CD14-positive monocyte (primary cell): ENCODE measurements around the gene SCMH1. TPM values are rescaled to one million over a fixed set of nuclear protein-coding genes. Genes with fewer than 3 reads are reported as not detected.

ENCODE experiments used
- DNase-seq, 3 donors: peaks; one replicate each; pipeline ENCODE4 v3.0.0-alpha.2; 2011 to 2022
- H2AFZ ChIP-seq: 2 replicates; pipeline ENCODE4 v1.6.0; 2012; ENCODE audit warnings: mild to moderate bottlenecking, low read depth, low read length, inconsistent platforms; ENCODE audit not compliant: insufficient read depth, poor library complexity, severe bottlenecking
- H3K27ac ChIP-seq, 2 donors: 1 replicate in 1 of 2; 2 replicates in 1 of 2; pipeline ENCODE4 v1.5.1; 2012 to 2013; ENCODE audit warnings: low read length in 2 of 2, control low read depth in 1 of 2, inconsistent platforms in 1 of 2, low read depth in 1 of 2, mild to moderate bottlenecking in 1 of 2
- H3K27me3 ChIP-seq, 2 donors: one replicate each; pipeline versions ENCODE4 v1.6.0 to v1.6.1; 2011 to 2013; ENCODE audit warnings: low read length in 2 of 2; ENCODE audit not compliant: control insufficient read depth in 2 of 2, insufficient read depth in 2 of 2
- H3K36me3 ChIP-seq, 2 donors: replicated peaks in 1 of 2; 1 replicate in 1 of 2; 2 replicates in 1 of 2; pipeline versions ENCODE4 v1.5.1 to v1.6.1; 2012 to 2013; ENCODE audit warnings: low read length in 2 of 2, control low read depth in 1 of 2, inconsistent platforms in 1 of 2, mild to moderate bottlenecking in 1 of 2; ENCODE audit not compliant: insufficient read depth in 2 of 2, control insufficient read depth in 1 of 2
- H3K4me1 ChIP-seq, 2 donors: 1 replicate in 1 of 2; 2 replicates in 1 of 2; pipeline versions ENCODE4 v1.5.1 to v1.6.1; 2012 to 2013; ENCODE audit warnings: low read length in 2 of 2, control low read depth in 1 of 2, inconsistent platforms in 1 of 2, mild to moderate bottlenecking in 1 of 2, moderate library complexity in 1 of 2; ENCODE audit not compliant: insufficient read depth in 2 of 2, control insufficient read depth in 1 of 2
- H3K4me2 ChIP-seq: replicated peaks from 2 replicates; pipeline ENCODE3; 2012; ENCODE audit warnings: low read length, moderate library complexity, mild to moderate bottlenecking; ENCODE audit not compliant: poor library complexity, severe bottlenecking; ENCODE audit errors: extremely low read depth
- H3K4me3 ChIP-seq, 3 experiments: fragments of 200-600 bp in 1 of 3; sonication (generic) in 1 of 3; replicated peaks in 1 of 3; 1 replicate in 2 of 3; 2 replicates in 1 of 3; pipeline ENCODE4 v1.5.1; 2011 to 2013; ENCODE audit warnings: low read length in 3 of 3, mild to moderate bottlenecking in 3 of 3, control low read depth in 2 of 3, low read depth in 2 of 3, inconsistent platforms in 1 of 3, moderate library complexity in 1 of 3
- H3K79me2 ChIP-seq: 2 replicates; pipeline ENCODE4 v1.6.0; 2012; ENCODE audit warnings: mild to moderate bottlenecking, control low read depth, inconsistent platforms, low read length, moderate library complexity; ENCODE audit not compliant: insufficient read depth
- H3K9ac ChIP-seq: 2 replicates; pipeline ENCODE4 v1.6.0; 2017; ENCODE audit warnings: low read length, mild to moderate bottlenecking; ENCODE audit not compliant: insufficient read depth, poor library complexity, severe bottlenecking
- H3K9me3 ChIP-seq, 2 donors: replicated peaks in 1 of 2; 1 replicate in 1 of 2; 2 replicates in 1 of 2; pipeline versions ENCODE4 v1.5.1 to v1.6.1; 2012 to 2013; ENCODE audit warnings: low read length in 2 of 2, control low read depth in 1 of 2; ENCODE audit not compliant: control insufficient read depth in 1 of 2, insufficient read depth in 1 of 2
- H4K20me1 ChIP-seq: 2 replicates; pipeline ENCODE4 v1.6.0; 2012; ENCODE audit warnings: mild to moderate bottlenecking, low read length, control low read depth, moderate library complexity; ENCODE audit not compliant: insufficient read depth
- H3K27ac Mint-ChIP-seq, 7 donors: one replicate each; pipeline ENCODE4 v1.8.0; 2020; ENCODE audit warnings: mild to moderate bottlenecking in 7 of 7, mixed read lengths in 7 of 7, moderate library complexity in 6 of 7, inconsistent platforms in 2 of 7
- H3K27me3 Mint-ChIP-seq, 3 donors: one replicate each; pipeline ENCODE4 v1.8.0; 2021 to 2022; ENCODE audit warnings: low read depth in 3 of 3, mild to moderate bottlenecking in 3 of 3, mixed read lengths in 3 of 3, moderate library complexity in 3 of 3, inconsistent platforms in 1 of 3
- H3K36me3 Mint-ChIP-seq, 2 donors: one replicate each; pipeline ENCODE4 v1.8.0; 2020; ENCODE audit warnings: mixed read lengths in 2 of 2, inconsistent platforms in 1 of 2, mild to moderate bottlenecking in 1 of 2
- H3K4me1 Mint-ChIP-seq: one replicate; pipeline ENCODE4 v1.8.0; 2020; ENCODE audit warnings: mild to moderate bottlenecking, mixed read lengths
- H3K4me3 Mint-ChIP-seq, 2 donors: one replicate each; pipeline ENCODE4 v1.8.0; 2020; ENCODE audit warnings: mild to moderate bottlenecking in 2 of 2, mixed read lengths in 2 of 2, moderate library complexity in 1 of 2
- H3K9me3 Mint-ChIP-seq, 7 donors: one replicate each; pipeline ENCODE4 v1.8.0; 2020 to 2022; ENCODE audit warnings: mixed read lengths in 7 of 7, mild to moderate bottlenecking in 6 of 7, moderate library complexity in 6 of 7, inconsistent platforms in 2 of 7
- CTCF ChIP-seq: fragments of 200-600 bp; IDR thresholded peaks from one replicate; pipeline ENCODE4 v1.8.0; 2022; ENCODE audit warnings: antibody characterized with exemption, mild to moderate bottlenecking
- WGBS: methylation state at CpG from one replicate; pipeline ENCODE4 v1.1.5; 2013; ENCODE audit warnings: missing lambda C conversion rate; ENCODE audit not compliant: insufficient coverage; 5-methylcytosine and 5-hydroxymethylcytosine counted together
- intact Hi-C, 2 donors: fragments of 100-400 bp; cut with micrococcal nuclease; formaldehyde crosslinking; loops; one replicate each; pipeline versions ENCODE4 v1.15.0 to v1.15.1; 2023
- polyA plus RNA-seq, 3 donors: library from polyadenylated mRNA; depleted of rRNA in 1 of 3; unstranded in 2 of 3; stranded (reverse) in 1 of 3; fragments of 300-500 nt in 2 of 3; fragments of >200 nt in 1 of 3; fragmentation: Illumina TruSeq in 2 of 3; gene quantifications; 1 replicate in 2 of 3; 2 replicates in 1 of 3; pipeline ENCODE4 v1.2.3, GENCODE V29; 2012 to 2021

Gene SCMH1
- polyA plus RNA-seq, 3 donors = 0.66 to 12.7 (median 0.74) TPM

GRCh38 chr1:41006942-41007865, 234.9 kb downstream of the SCMH1 start:
- H3K27me3 ChIP-seq = no peaks in the 10 kb centered on the region
- peaks cover 82 to 83% of the 10 kb centered on the region in 2 donors for H3K36me3 Mint-ChIP-seq
- peaks cover 59 to 90% of the 10 kb centered on the region in 2 donors for H3K36me3 ChIP-seq
- H3K27me3 Mint-ChIP-seq = peaks cover 0 to under 1% (median 0%) of the 10 kb centered on the region in 3 donors
- no peaks in the 10 kb centered on the region for H3K9me3 ChIP-seq
- 88% methylated on average over 11 of the region's 19 CpGs for WGBS
- DNase-seq = no peak
- H3K4me3 Mint-ChIP-seq = no peak overlapping the region
- no peak for TF ChIP-seq CTCF
- peaks cover 17% of the 10 kb centered on the region for H3K4me1 Mint-ChIP-seq
- no peak overlapping the region for H3K27ac ChIP-seq
- H3K9me3 Mint-ChIP-seq = no peaks in the 10 kb centered on the region
- H3K4me2 ChIP-seq = no peak overlapping the region
- peaks cover 12 to 16% of the 10 kb centered on the region in 2 donors for H3K4me1 ChIP-seq
- H3K9ac ChIP-seq = no peak overlapping the region
- no peaks in the 10 kb centered on the region for H3K79me2 ChIP-seq
- intact Hi-C loops = no loop called here
- H2AFZ ChIP-seq = no peak overlapping the region
- H3K27ac Mint-ChIP-seq = peak overlapping the region in 1 of 7 donors; percentile 5
- no peak overlapping the region for H3K4me3 ChIP-seq
- H4K20me1 ChIP-seq = no peaks in the 10 kb centered on the region

- Mint-ChIP-seq H3K27me3 (no peaks in the 10 kb centered on the region), H3K4me3 (no peak overlapping the region), H3K27ac (no peak overlapping the region), H3K36me3 (peaks cover 77 to 79% of the 10 kb centered on the region in 2 donors), H3K9me3 (no peaks in the 10 kb centered on the region), H3K4me1 (peaks cover 19% of the 10 kb centered on the region)
- H3K4me3 ChIP-seq = no peak overlapping the region
- H4K20me1 ChIP-seq = no peaks in the 10 kb centered on the region
- no peak overlapping the region for H3K9ac ChIP-seq
- no peak overlapping the region for H3K4me2 ChIP-seq
- intact Hi-C loops = no loop called here
- no peaks in the 10 kb centered on the region for H3K79me2 ChIP-seq
- WGBS = 94% methylated on average over 3 of the region's 5 CpGs
- no peaks in the 10 kb centered on the region for H3K9me3 ChIP-seq
- no peak for TF ChIP-seq CTCF
- no peak overlapping the region for H2AFZ ChIP-seq
- no peak for DNase-seq
- H3K27ac ChIP-seq = no peak overlapping the region
- H3K4me1 ChIP-seq = peaks cover 12 to 16% of the 10 kb centered on the region in 2 donors
- peaks cover 55 to 90% of the 10 kb centered on the region in 2 donors for H3K36me3 ChIP-seq
- no peaks in the 10 kb centered on the region for H3K27me3 ChIP-seq
Measured at GRCh38 chr1:41005876-41006275, 236.2 kb downstream of the SCMH1 start.
